HS-5 (cell line): ENCODE results near the gene PWWP2B.
"Not testable (repeated sequence)": the region's sequence is repeated elsewhere in the genome, so short reads cannot be mapped to it uniquely, and the experiment has no call there.

Experiments
- DNase-seq: peaks from one replicate; pipeline ENCODE4 v3.0.0-alpha.2; 2012; ENCODE audit warnings: low read depth

Gene PWWP2B

GRCh38 chr10:132397036-132397541 is at the start of gene PWWP2B:
PWWP2B (plus strand) TSS chr10:132397200; CDS start chr10:132397227, 27 bp downstream.
- DNase-seq, result no peak

- no peak for DNase-seq
These were observed 49.6 kb upstream of the PWWP2B start for GRCh38 chr10:132347211-132347930.

- DNase-seq, result no peak
These were observed 49.1 kb upstream of the PWWP2B start for GRCh38 chr10:132347931-132348267.

GRCh38 chr10:132349766-132350165 is 47.2 kb upstream of the PWWP2B start:
- DNase-seq, result no peak

GRCh38 chr10:132350391-132350790 is 46.6 kb upstream of the PWWP2B start:
- no peak for DNase-seq

GRCh38 chr10:132350946-132351345 is 46.1 kb upstream of the PWWP2B start:
- DNase-seq, result no peak

GRCh38 chr10:132351611-132352010 is 45.4 kb upstream of the PWWP2B start:
- DNase-seq, result no peak

- not testable (repeated sequence) for DNase-seq
These were observed 44.3 kb upstream of the PWWP2B start for GRCh38 chr10:132352462-132353308.

- DNase-seq, result no peak
These were observed 43.3 kb upstream of the PWWP2B start for GRCh38 chr10:132353456-132354355.

- no peak for DNase-seq
These were observed 42.5 kb upstream of the PWWP2B start for GRCh38 chr10:132354356-132355094.

- no peak for DNase-seq
These were observed 41.7 kb upstream of the PWWP2B start for GRCh38 chr10:132355297-132355696.

GRCh38 chr10:132355754-132356153 is 41.2 kb upstream of the PWWP2B start:
- no peak for DNase-seq

- no peak for DNase-seq
These were observed 40.3 kb upstream of the PWWP2B start for GRCh38 chr10:132356621-132357195.

- no peak for DNase-seq
These were observed 39.5 kb upstream of the PWWP2B start for GRCh38 chr10:132357286-132358058.

- DNase-seq, result no peak
These were observed 37.5 kb upstream of the PWWP2B start for GRCh38 chr10:132359305-132360040.

- no peak for DNase-seq
These were observed 36.1 kb upstream of the PWWP2B start for GRCh38 chr10:132360766-132361447.

GRCh38 chr10:132361581-132362101 is 35.4 kb upstream of the PWWP2B start:
- DNase-seq, result no peak

GRCh38 chr10:132362151-132362611 is 34.8 kb upstream of the PWWP2B start:
- no peak for DNase-seq

GRCh38 chr10:132363376-132363775 is 33.6 kb upstream of the PWWP2B start:
- DNase-seq, result no peak
